Measurements from ENCODE around the gene TSPAN2.

DNA sequence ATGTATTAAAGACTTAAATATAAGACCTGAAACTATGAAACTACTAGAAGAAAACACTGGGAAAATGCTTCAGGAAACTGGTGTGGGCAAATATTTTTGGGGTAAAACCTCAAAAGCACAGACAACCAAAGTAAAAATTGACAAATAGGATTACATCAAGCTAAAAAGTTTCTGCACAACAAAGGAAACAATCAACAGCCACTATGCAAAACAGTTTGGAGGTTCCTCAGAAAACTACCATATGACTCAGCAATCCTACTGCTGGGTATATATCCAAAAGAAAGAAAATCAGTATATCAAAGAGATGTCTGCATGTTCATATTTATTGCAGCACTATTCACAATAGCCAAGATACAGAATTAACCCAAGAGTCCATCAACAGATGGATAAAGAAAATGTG is 42.6 kb downstream of the TSPAN2 start:
- TF ChIP-seq, protein P1, sequence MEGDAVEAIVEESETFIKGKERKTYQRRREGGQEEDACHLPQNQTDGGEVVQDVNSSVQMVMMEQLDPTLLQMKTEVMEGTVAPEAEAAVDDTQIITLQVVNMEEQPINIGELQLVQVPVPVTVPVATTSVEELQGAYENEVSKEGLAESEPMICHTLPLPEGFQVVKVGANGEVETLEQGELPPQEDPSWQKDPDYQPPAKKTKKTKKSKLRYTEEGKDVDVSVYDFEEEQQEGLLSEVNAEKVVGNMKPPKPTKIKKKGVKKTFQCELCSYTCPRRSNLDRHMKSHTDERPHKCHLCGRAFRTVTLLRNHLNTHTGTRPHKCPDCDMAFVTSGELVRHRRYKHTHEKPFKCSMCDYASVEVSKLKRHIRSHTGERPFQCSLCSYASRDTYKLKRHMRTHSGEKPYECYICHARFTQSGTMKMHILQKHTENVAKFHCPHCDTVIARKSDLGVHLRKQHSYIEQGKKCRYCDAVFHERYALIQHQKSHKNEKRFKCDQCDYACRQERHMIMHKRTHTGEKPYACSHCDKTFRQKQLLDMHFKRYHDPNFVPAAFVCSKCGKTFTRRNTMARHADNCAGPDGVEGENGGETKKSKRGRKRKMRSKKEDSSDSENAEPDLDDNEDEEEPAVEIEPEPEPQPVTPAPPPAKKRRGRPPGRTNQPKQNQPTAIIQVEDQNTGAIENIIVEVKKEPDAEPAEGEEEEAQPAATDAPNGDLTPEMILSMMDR (conservative IDR thresholded peaks at IDR 0.05; ENCODE audit: low read length), result no peak
- TF ChIP-seq EZH2phosphoT487 (IDR thresholded peaks at IDR 0.05; ENCODE audit: borderline replicate concordance), result no peak
